Tibial nerve (tissue), 4 donors: ENCODE data around the gene SECISBP2. TPM values are rescaled to one million over a fixed set of nuclear protein-coding genes. Genes with fewer than 3 reads are reported as not detected.

Source experiments
- DNase-seq, 2 donors: peaks; one replicate each; pipeline ENCODE4 v3.0.0-alpha.2; 2019; ENCODE audit warnings: low spot score in 2 of 2
- H3K27ac ChIP-seq, 4 donors: fragments of 200-600 bp; sonication (generic) in 3 of 4; one replicate each; pipeline ENCODE4 v1.5.1; 2017 to 2019; ENCODE audit warnings: mild to moderate bottlenecking in 1 of 4
- H3K27me3 ChIP-seq, 2 donors: fragments of 200-600 bp; sonication (generic) in 1 of 2; one replicate each; pipeline versions ENCODE4 v1.5.1 to v1.6.0; 2017 to 2019
- H3K36me3 ChIP-seq, 3 donors: fragments of 200-600 bp; sonication (generic); one replicate each; pipeline ENCODE4 v1.5.1; 2018 to 2019
- H3K4me1 ChIP-seq, 4 donors: fragments of 200-600 bp; sonication (generic) in 3 of 4; one replicate each; pipeline ENCODE4 v1.5.1; 2017 to 2019
- H3K4me3 ChIP-seq, 4 donors: fragments of 200-600 bp; sonication (generic) in 3 of 4; one replicate each; pipeline ENCODE4 v1.5.1; 2017 to 2019; ENCODE audit warnings: mild to moderate bottlenecking in 1 of 4, moderate library complexity in 1 of 4
- H3K9me3 ChIP-seq, 4 donors: fragments of 200-600 bp; sonication (generic) in 3 of 4; one replicate each; pipeline ENCODE4 v1.5.1; 2017 to 2019
- CTCF ChIP-seq, 5 experiments: fragments of 200-600 bp in 3 of 5; fragments of 450-650 bp in 2 of 5; sonication (generic) in 3 of 5; IDR thresholded peaks; one replicate each; pipeline ENCODE4 v1.5.1; 2016 to 2019; ENCODE audit warnings: antibody characterized with exemption in 5 of 5, mild to moderate bottlenecking in 3 of 5, moderate library complexity in 2 of 5
- EP300 ChIP-seq, 2 donors: sonication (generic); formaldehyde crosslinking; IDR thresholded peaks; one replicate each; pipeline ENCODE4 v1.6.1; 2017; ENCODE audit warnings: antibody characterized with exemption in 2 of 2, mild to moderate bottlenecking in 1 of 2
- POLR2A ChIP-seq, 2 donors: fragments of 450-650 bp; IDR thresholded peaks; one replicate each; pipeline ENCODE4 v1.6.1; 2017; ENCODE audit warnings: antibody characterized with exemption in 2 of 2, mild to moderate bottlenecking in 2 of 2, moderate library complexity in 2 of 2
- WGBS, 2 donors: methylation state at CpG; one replicate each; pipeline ENCODE4 v1.1.5; 2018; 5-methylcytosine and 5-hydroxymethylcytosine counted together
- total RNA-seq, 4 donors: library from RNA; depleted of rRNA; stranded (reverse); fragments of >200 nt; gene quantifications; one replicate each; pipeline ENCODE4 v1.1.0, GENCODE V29; 2016

Gene SECISBP2
- total RNA-seq, 4 donors from 2014 or later, result 57.7 to 77.1 (median 64.8) TPM

- TF ChIP-seq EP300 (IDR thresholded peaks at IDR 0.05), result no peak
- TF ChIP-seq POLR2A (IDR thresholded peaks at IDR 0.05), result no peak
- no peak for TF ChIP-seq CTCF (IDR thresholded peaks at IDR 0.05)
- H3K4me1 ChIP-seq, result no peaks in the 10 kb centered on the region
- no peaks in the 10 kb centered on the region for H3K9me3 ChIP-seq
- peaks cover 7 to 100% (median 33%) of the 10 kb centered on the region in 3 donors for H3K36me3 ChIP-seq
- no peak overlapping the region for H3K4me3 ChIP-seq
- no peak for DNase-seq
- H3K27me3 ChIP-seq, result no peaks in the 10 kb centered on the region
- no peak overlapping the region for H3K27ac ChIP-seq
- 61 to 74% methylated on average over 3 of the region's 3 CpGs for WGBS, 2 donors
These were observed 34.2 kb downstream of the SECISBP2 start for GRCh38 chr9:89352451-89352850.

GRCh38 chr9:89352874-89353649, 34.8 kb downstream of the SECISBP2 start:
- Histone ChIP-seq H3K27me3 (no peaks in the 10 kb centered on the region), H3K27ac (no peak overlapping the region), H3K36me3 (peaks cover 7 to 100% (median 36%) of the 10 kb centered on the region in 3 donors), H3K9me3 (no peaks in the 10 kb centered on the region), H3K4me3 (no peak overlapping the region), H3K4me1 (no peaks in the 10 kb centered on the region)
- TF ChIP-seq EP300 (IDR thresholded peaks at IDR 0.05) (no peak), POLR2A (IDR thresholded peaks at IDR 0.05) (no peak), CTCF (IDR thresholded peaks at IDR 0.05) (no peak)
- no peak for DNase-seq
- 88 to 89% methylated on average over 8 of the region's 8 CpGs for WGBS, 2 donors

- WGBS, 2 donors, result 78 to 90% methylated on average over 3 of the region's 3 CpGs
- peaks cover 4 to 100% (median 29%) of the 10 kb centered on the region in 3 donors for H3K36me3 ChIP-seq
- no peak for TF ChIP-seq CTCF (IDR thresholded peaks at IDR 0.05)
- no peak for TF ChIP-seq EP300 (IDR thresholded peaks at IDR 0.05)
- no peak for TF ChIP-seq POLR2A (IDR thresholded peaks at IDR 0.05)
These were observed 35.7 kb downstream of the SECISBP2 start for GRCh38 chr9:89353989-89354388.

GRCh38 chr9:89354471-89354870, 36.2 kb downstream of the SECISBP2 start:
- WGBS, 2 donors, result 90 to 96% methylated on average over 6 of the region's 6 CpGs
- no peak for DNase-seq
- TF ChIP-seq CTCF (IDR thresholded peaks at IDR 0.05) (no peak), POLR2A (IDR thresholded peaks at IDR 0.05) (no peak), EP300 (IDR thresholded peaks at IDR 0.05) (no peak)

More at GRCh38 chr9:89353989-89354388, 35.7 kb downstream of the SECISBP2 start:
- H3K27ac ChIP-seq, result no peak overlapping the region
- DNase-seq, result no peak
- H3K4me1 ChIP-seq, result no peaks in the 10 kb centered on the region
- no peaks in the 10 kb centered on the region for H3K9me3 ChIP-seq
- H3K27me3 ChIP-seq, result no peaks in the 10 kb centered on the region
- H3K4me3 ChIP-seq, result no peak overlapping the region

GRCh38 chr9:89356782-89357181, 38.5 kb downstream of the SECISBP2 start:
- Histone ChIP-seq H3K9me3 (no peaks in the 10 kb centered on the region), H3K27me3 (no peaks in the 10 kb centered on the region), H3K4me3 (no peak overlapping the region), H3K36me3 (peaks cover 4 to 98% (median 16%) of the 10 kb centered on the region in 3 donors), H3K27ac (no peak overlapping the region), H3K4me1 (no peaks in the 10 kb centered on the region)
- TF ChIP-seq POLR2A (IDR thresholded peaks at IDR 0.05) (no peak), EP300 (IDR thresholded peaks at IDR 0.05) (no peak), CTCF (IDR thresholded peaks at IDR 0.05) (no peak)
- 89 to 96% methylated on average over 2 of the region's 2 CpGs for WGBS, 2 donors
- no peak for DNase-seq

More at GRCh38 chr9:89354471-89354870, 36.2 kb downstream of the SECISBP2 start:
- Histone ChIP-seq H3K4me3 (no peak overlapping the region), H3K36me3 (peaks cover 4 to 98% (median 28%) of the 10 kb centered on the region in 3 donors), H3K4me1 (no peaks in the 10 kb centered on the region), H3K9me3 (no peaks in the 10 kb centered on the region), H3K27me3 (no peaks in the 10 kb centered on the region), H3K27ac (no peak overlapping the region)
